ENCODE results near the gene RPS29. TPM values are rescaled to one million over a fixed set of nuclear protein-coding genes. Genes with fewer than 3 reads are reported as not detected.
"Not testable (repeated sequence)": the region's sequence is repeated elsewhere in the genome, so short reads cannot be mapped to it uniquely, and the experiment has no call there.

The RPS29 gene
- total and polyA plus RNA-seq, 2 experiments from 2014 or later, result 875 to 3,841 TPM

DNA sequence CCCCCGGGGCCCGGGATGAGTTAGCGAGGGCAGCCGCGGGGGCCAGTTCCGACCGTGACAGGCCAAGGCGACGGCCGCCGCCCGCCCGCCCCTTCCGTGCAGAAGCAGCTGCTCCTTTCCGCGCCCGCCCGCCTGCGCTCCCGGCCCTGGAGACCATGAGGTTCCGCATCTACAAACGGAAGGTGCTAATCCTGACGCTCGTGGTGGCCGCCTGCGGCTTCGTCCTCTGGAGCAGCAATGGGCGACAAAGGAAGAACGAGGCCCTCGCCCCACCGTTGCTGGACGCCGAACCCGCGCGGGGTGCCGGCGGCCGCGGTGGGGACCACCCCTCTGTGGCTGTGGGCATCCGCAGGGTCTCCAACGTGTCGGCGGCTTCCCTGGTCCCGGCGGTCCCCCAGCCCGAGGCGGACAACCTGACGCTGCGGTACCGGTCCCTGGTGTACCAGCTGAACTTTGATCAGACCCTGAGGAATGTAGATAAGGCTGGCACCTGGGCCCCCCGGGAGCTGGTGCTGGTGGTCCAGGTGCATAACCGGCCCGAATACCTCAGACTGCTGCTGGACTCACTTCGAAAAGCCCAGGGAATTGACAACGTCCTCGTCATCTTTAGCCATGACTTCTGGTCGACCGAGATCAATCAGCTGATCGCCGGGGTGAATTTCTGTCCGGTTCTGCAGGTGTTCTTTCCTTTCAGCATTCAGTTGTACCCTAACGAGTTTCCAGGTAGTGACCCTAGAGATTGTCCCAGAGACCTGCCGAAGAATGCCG is 35.1 kb upstream of the RPS29 start:
- peaks cover 76% of the 10 kb centered on the region for H3K79me2 ChIP-seq
- peak; percentile 74 for DNase-seq (ENCODE audit: low spot score)
- H3K4me3 ChIP-seq, result peak overlapping the region; percentile 89
- H3K4me1 ChIP-seq (ENCODE audit: insufficient read depth), result peaks cover 21% of the 10 kb centered on the region
- no peaks in the 10 kb centered on the region for H3K36me3 ChIP-seq (replicated peaks; ENCODE audit: insufficient read depth, low read depth)
- H3K9me3 ChIP-seq (ENCODE audit: low read depth), result no peaks in the 10 kb centered on the region
- peak overlapping the region; percentile 97 for H3K27ac ChIP-seq
- H3K27me3 ChIP-seq, result no peaks in the 10 kb centered on the region
- WGBS (ENCODE audit: low lambda C conversion rate, missing lambda C conversion rate), result 5% methylated on average over 51 of the region's 65 CpGs
- peaks cover 31% of the 10 kb centered on the region for H4K20me1 ChIP-seq (ENCODE audit: insufficient read depth, poor library complexity, severe bottlenecking)
- no peak for TF ChIP-seq EZH2 (IDR thresholded peaks at IDR 0.05; ENCODE audit: borderline replicate concordance)
- TF ChIP-seq EZH2phosphoT487 (IDR thresholded peaks at IDR 0.05; ENCODE audit: low read depth, severe bottlenecking, unreplicated experiment), result no peak
- TF ChIP-seq, protein P1, sequence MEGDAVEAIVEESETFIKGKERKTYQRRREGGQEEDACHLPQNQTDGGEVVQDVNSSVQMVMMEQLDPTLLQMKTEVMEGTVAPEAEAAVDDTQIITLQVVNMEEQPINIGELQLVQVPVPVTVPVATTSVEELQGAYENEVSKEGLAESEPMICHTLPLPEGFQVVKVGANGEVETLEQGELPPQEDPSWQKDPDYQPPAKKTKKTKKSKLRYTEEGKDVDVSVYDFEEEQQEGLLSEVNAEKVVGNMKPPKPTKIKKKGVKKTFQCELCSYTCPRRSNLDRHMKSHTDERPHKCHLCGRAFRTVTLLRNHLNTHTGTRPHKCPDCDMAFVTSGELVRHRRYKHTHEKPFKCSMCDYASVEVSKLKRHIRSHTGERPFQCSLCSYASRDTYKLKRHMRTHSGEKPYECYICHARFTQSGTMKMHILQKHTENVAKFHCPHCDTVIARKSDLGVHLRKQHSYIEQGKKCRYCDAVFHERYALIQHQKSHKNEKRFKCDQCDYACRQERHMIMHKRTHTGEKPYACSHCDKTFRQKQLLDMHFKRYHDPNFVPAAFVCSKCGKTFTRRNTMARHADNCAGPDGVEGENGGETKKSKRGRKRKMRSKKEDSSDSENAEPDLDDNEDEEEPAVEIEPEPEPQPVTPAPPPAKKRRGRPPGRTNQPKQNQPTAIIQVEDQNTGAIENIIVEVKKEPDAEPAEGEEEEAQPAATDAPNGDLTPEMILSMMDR (IDR thresholded peaks at IDR 0.05; ENCODE audit: poor library complexity), result no peak
- H2AFZ ChIP-seq, result peak overlapping the region; percentile 72
- H3K9me2 ChIP-seq (replicated peaks; ENCODE audit: insufficient read depth), result no peaks in the 10 kb centered on the region
- peak overlapping the region; percentile 95 for H3K4me2 ChIP-seq

DNA sequence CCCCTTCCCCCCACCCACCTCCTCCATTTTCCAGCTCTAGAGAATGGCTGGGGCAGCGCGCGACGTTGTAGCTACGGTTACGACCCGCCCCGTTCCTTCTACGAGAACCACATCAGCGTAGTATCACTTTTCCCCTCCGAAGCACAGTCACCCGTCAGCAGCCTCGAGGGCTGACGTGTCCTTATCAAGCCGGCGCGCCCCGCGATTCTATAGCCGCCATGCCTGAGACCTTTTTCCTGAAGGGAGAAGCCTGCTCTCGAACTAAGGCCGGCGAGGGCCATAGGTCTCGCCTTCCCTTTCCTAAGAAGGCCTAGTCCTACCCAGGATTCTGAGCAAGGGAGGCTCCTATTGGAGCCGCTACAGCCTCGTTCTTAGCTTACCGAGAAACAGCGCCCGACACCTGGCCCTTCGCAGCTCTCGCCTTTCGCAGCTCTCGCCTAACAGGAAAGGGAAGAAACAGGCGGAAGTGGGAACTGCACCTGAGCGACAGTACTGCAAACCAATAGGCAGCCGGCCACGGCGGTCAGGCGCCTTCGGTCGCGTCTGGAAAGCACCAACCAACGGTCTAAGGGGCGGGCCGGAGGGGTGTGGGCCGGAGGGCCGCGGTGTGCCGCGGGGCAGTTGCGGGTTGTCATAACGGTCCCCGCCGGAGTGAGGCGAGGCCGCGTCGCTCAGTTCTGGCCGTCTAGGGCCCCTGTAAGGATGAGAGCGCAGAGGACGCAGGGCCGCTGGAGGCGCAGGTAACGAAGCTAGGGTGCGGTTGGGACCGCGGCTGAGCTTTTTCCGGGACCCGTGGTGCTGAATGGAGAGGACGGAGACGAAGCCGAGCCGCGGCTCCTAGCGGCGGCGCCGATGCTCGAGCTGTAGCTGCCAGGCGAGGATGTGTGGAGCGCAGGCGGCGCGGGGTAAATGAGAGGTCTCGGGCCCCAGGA is 34.3 kb upstream of the RPS29 start, which contains the start of the genes MGAT2 and RPL36AL:
TSS of gene MGAT2 (plus strand) at position 618 of the 932 bp plus-strand sequence. CDS start 470 bp downstream, outside the sequence.
TSS of gene RPL36AL (minus strand) at position 445 of the 932 bp plus-strand sequence. CDS start 1,522 bp downstream, outside the sequence.
- Histone ChIP-seq H4K20me1 (ENCODE audit: insufficient read depth, poor library complexity, severe bottlenecking) (peaks cover 27% of the 10 kb centered on the region), H3K79me2 (peaks cover 68% of the 10 kb centered on the region)
- TF ChIP-seq, protein P1 (IDR thresholded peaks at IDR 0.05; ENCODE audit: poor library complexity), result peak; percentile 28
- TF ChIP-seq EZH2 (IDR thresholded peaks at IDR 0.05; ENCODE audit: borderline replicate concordance) (no peak), EZH2phosphoT487 (IDR thresholded peaks at IDR 0.05; ENCODE audit: low read depth, severe bottlenecking, unreplicated experiment) (no peak)

DNA sequence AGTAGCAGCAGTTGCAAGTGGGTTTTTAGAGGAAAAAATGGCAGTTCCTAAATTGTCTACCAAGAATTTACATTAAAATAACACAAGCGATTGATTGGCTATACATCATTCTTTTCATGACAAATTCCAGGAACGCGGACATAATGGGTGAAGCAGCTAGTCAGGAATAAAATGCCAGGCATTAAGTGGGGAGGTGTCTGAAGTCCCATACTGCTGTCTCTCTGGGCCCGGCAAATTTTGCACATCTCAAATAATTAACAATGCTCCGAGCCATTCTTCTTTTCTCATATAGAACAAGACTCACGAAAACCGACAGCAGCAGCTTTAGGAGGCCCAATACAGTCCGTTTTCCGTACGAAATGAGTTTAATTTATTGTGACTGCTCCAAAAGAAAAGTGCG is 33.5 kb upstream of the RPS29 start:
- peak overlapping the region; percentile 63 for H3K4me3 ChIP-seq
- peak overlapping the region; percentile 53 for H2AFZ ChIP-seq
- DNase-seq (ENCODE audit: low spot score), result no peak
- no peaks in the 10 kb centered on the region for H3K36me3 ChIP-seq (replicated peaks; ENCODE audit: insufficient read depth, low read depth)
- under 1% methylated on average over 11 of the region's 11 CpGs for WGBS (ENCODE audit: low lambda C conversion rate, missing lambda C conversion rate)
- H3K9me2 ChIP-seq (replicated peaks; ENCODE audit: insufficient read depth), result no peaks in the 10 kb centered on the region
- H4K20me1 ChIP-seq (ENCODE audit: insufficient read depth, poor library complexity, severe bottlenecking), result peaks cover 27% of the 10 kb centered on the region
- H3K27ac ChIP-seq, result peak overlapping the region; percentile 97
- H3K4me2 ChIP-seq, result peak overlapping the region; percentile 86
- H3K9me3 ChIP-seq (ENCODE audit: low read depth), result no peaks in the 10 kb centered on the region
- peaks cover 21% of the 10 kb centered on the region for H3K4me1 ChIP-seq (ENCODE audit: insufficient read depth)
- H3K79me2 ChIP-seq, result peaks cover 62% of the 10 kb centered on the region
- no peaks in the 10 kb centered on the region for H3K27me3 ChIP-seq
- TF ChIP-seq EZH2phosphoT487 (IDR thresholded peaks at IDR 0.05; ENCODE audit: low read depth, severe bottlenecking, unreplicated experiment) (no peak), EZH2 (IDR thresholded peaks at IDR 0.05; ENCODE audit: borderline replicate concordance) (no peak)
- TF ChIP-seq, protein P1 (IDR thresholded peaks at IDR 0.05; ENCODE audit: poor library complexity), result no peak

More for the DNA sequence above, 34.3 kb upstream of the RPS29 start, which contains the start of the genes MGAT2 and RPL36AL:
- H3K4me2 ChIP-seq, result peak within 1 kb of the TSS; percentile 95
- H3K4me1 ChIP-seq (ENCODE audit: insufficient read depth), result peaks cover 21% of the 10 kb centered on the region
- no peaks in the 10 kb centered on the region for H3K9me2 ChIP-seq (replicated peaks; ENCODE audit: insufficient read depth)
- under 1% methylated on average over 64 of the region's 85 CpGs for WGBS (ENCODE audit: low lambda C conversion rate, missing lambda C conversion rate)
- H3K4me3 ChIP-seq, result peak within 1 kb of the TSS; percentile 89
- no peaks in the 10 kb centered on the region for H3K27me3 ChIP-seq
- no peaks in the 10 kb centered on the region for H3K9me3 ChIP-seq (ENCODE audit: low read depth)
- H3K27ac ChIP-seq, result peak within 1 kb of the TSS; percentile 97
- H2AFZ ChIP-seq, result peak within 1 kb of the TSS; percentile 72
- DNase-seq (ENCODE audit: low spot score), result peak; percentile 98
- no peaks in the 10 kb centered on the region for H3K36me3 ChIP-seq (replicated peaks; ENCODE audit: insufficient read depth, low read depth)

DNA sequence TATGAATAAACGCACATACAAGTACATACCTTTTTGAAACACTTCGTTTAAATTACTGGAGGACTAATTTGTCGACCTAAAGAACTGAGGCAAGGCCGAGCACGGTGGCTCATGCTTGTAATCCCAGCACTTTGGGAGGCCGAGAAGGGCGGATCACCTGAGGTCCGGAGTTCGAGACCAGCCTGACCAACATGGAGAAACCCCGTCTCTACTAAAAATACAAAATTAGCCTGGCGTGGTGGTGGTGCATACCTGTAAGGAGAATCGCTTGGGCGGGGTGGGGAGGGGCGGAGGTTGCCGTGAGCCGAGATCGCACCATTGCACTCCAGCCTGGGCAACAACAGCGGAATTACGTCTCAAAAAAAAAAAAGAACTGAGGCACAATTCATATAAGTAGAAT is 33.1 kb upstream of the RPS29 start:
- not testable (repeated sequence) for H3K9me3 ChIP-seq (ENCODE audit: low read depth); H3K36me3 ChIP-seq (replicated peaks; ENCODE audit: insufficient read depth, low read depth); H3K9me2 ChIP-seq (replicated peaks; ENCODE audit: insufficient read depth); H2AFZ ChIP-seq; DNase-seq (ENCODE audit: low spot score); H3K27me3 ChIP-seq
- H3K27ac ChIP-seq, result peak overlapping the region; percentile 97
- peak overlapping the region; percentile 86 for H3K4me2 ChIP-seq
- peaks cover 57% of the 10 kb centered on the region for H3K79me2 ChIP-seq
- H3K4me3 ChIP-seq, result peak overlapping the region; percentile 63
- H3K4me1 ChIP-seq (ENCODE audit: insufficient read depth), result peaks cover 21% of the 10 kb centered on the region
- 52% methylated on average over 19 of the region's 19 CpGs for WGBS (ENCODE audit: low lambda C conversion rate, missing lambda C conversion rate)
- H4K20me1 ChIP-seq (ENCODE audit: insufficient read depth, poor library complexity, severe bottlenecking), result peaks cover 27% of the 10 kb centered on the region
